Left lung (tissue), 10 donors: Measurements from ENCODE around the gene ARRB2. TPM values are rescaled to one million over a fixed set of nuclear protein-coding genes. Genes with fewer than 3 reads are reported as not detected.

ENCODE experiments used
- ATAC-seq: fragments of 200-7000 bp; cut with Tn5 transposase; one replicate; pipeline ENCODE4 v1.9.1; 2020; ENCODE audit warnings: moderate library complexity
- DNase-seq, 4 donors: peaks; one replicate each; pipeline ENCODE4 v3.0.0-alpha.2; 2013 to 2020
- H3K27ac ChIP-seq, 2 donors: fragments of 200-600 bp; sonication (generic) in 1 of 2; one replicate each; pipeline versions ENCODE4 v1.5.0 to v1.8.0; 2020 to 2021
- H3K27me3 ChIP-seq, 2 donors: fragments of 200-600 bp; sonication (generic) in 1 of 2; one replicate each; pipeline versions ENCODE4 v1.5.0 to v1.8.0; 2020 to 2021
- H3K36me3 ChIP-seq, 2 donors: fragments of 200-600 bp; sonication (generic) in 1 of 2; one replicate each; pipeline versions ENCODE4 v1.5.0 to v1.8.0; 2020 to 2021
- H3K4me1 ChIP-seq, 2 donors: fragments of 200-600 bp; one replicate each; pipeline ENCODE4 v1.8.0; 2021
- H3K4me3 ChIP-seq, 2 donors: fragments of 200-600 bp; sonication (generic) in 1 of 2; one replicate each; pipeline versions ENCODE4 v1.5.0 to v1.8.0; 2020 to 2021; ENCODE audit warnings: mild to moderate bottlenecking in 1 of 2
- H3K9me3 ChIP-seq, 2 donors: fragments of 200-600 bp; sonication (generic) in 1 of 2; one replicate each; pipeline versions ENCODE4 v1.5.0 to v1.8.0; 2020 to 2021
- CTCF ChIP-seq, 2 donors: fragments of 200-600 bp; sonication (generic) in 1 of 2; IDR thresholded peaks; one replicate each; pipeline versions ENCODE4 v1.5.0 to v1.8.0; 2021; ENCODE audit warnings: antibody characterized with exemption in 2 of 2
- intact Hi-C, 2 donors: fragments of 100-400 bp; cut with DNase I; formaldehyde crosslinking; loops; one replicate each; pipeline versions ENCODE4 v1.11.2 to v1.14.2; 2022
- polyA plus RNA-seq, 6 donors: library from polyadenylated mRNA; unstranded; fragments of 120-200 nt; gene quantifications; one replicate each; pipeline ENCODE4 v1.2.1, GENCODE V29; 2013; ENCODE audit not compliant: insufficient read length in 6 of 6
- total RNA-seq, 2 donors: library from RNA; stranded (reverse); fragmentation: NEBNext Ultra II Directional; extraction: Animal tissue kit (Norgen Biotek cat#: 25700); gene quantifications; one replicate each; pipeline ENCODE4 v1.2.1, GENCODE V29; 2021
- donor health status: DM: no; HTN: yes; CAD: no.
- donor health status: DM: no; HTN: no; CAD: no.

The ARRB2 gene
- total and polyA plus RNA-seq, 8 donors = 41.3 to 240 (median 48.9) TPM

GRCh38 chr17:4666296-4666695 is 44.1 kb upstream of the ARRB2 start:
- H3K27ac ChIP-seq = no peak overlapping the region
- H3K27me3 ChIP-seq = peaks cover 0 to 19% of the 10 kb centered on the region in 2 donors
- DNase-seq (no peak), ATAC-seq (no peak)
- no peaks in the 10 kb centered on the region for H3K9me3 ChIP-seq
- intact Hi-C loops = no loop called here
- no peak overlapping the region for H3K4me3 ChIP-seq
- TF ChIP-seq CTCF (IDR thresholded peaks at IDR 0.05) = no peak
- no peaks in the 10 kb centered on the region for H3K4me1 ChIP-seq
- peaks cover 0 to 6% of the 10 kb centered on the region in 2 donors for H3K36me3 ChIP-seq

GRCh38 chr17:4667166-4667565 is 43.3 kb upstream of the ARRB2 start:
- Histone ChIP-seq H3K36me3 (peaks cover 0 to 15% of the 10 kb centered on the region in 2 donors), H3K4me1 (no peaks in the 10 kb centered on the region), H3K4me3 (no peak overlapping the region), H3K27me3 (peaks cover 0 to 19% of the 10 kb centered on the region in 2 donors), H3K9me3 (no peaks in the 10 kb centered on the region), H3K27ac (no peak overlapping the region)
- no peak for ATAC-seq
- DNase-seq = no peak
- intact Hi-C loops = no loop called here
- no peak for TF ChIP-seq CTCF (IDR thresholded peaks at IDR 0.05)

- Histone ChIP-seq H3K9me3 (no peaks in the 10 kb centered on the region), H3K27ac (no peak overlapping the region), H3K4me3 (no peak overlapping the region), H3K27me3 (no peaks in the 10 kb centered on the region), H3K4me1 (no peaks in the 10 kb centered on the region), H3K36me3 (peaks cover 0 to 65% of the 10 kb centered on the region in 2 donors)
- DNase-seq = no peak
- intact Hi-C loops = no loop called here
- ATAC-seq = no peak
- TF ChIP-seq CTCF (IDR thresholded peaks at IDR 0.05) = no peak
Measured at GRCh38 chr17:4672055-4672630, 38.3 kb upstream of the ARRB2 start.

- Histone ChIP-seq H3K9me3 (no peaks in the 10 kb centered on the region), H3K36me3 (peaks cover 0 to 71% of the 10 kb centered on the region in 2 donors), H3K4me1 (no peaks in the 10 kb centered on the region), H3K27me3 (no peaks in the 10 kb centered on the region), H3K27ac (no peak overlapping the region), H3K4me3 (no peak overlapping the region)
- no peak for TF ChIP-seq CTCF (IDR thresholded peaks at IDR 0.05)
- intact Hi-C loops = no loop called here
- peak in 1 of 4 donors; percentile 68 for DNase-seq
- no peak for ATAC-seq
Measured at GRCh38 chr17:4672751-4673150, 37.7 kb upstream of the ARRB2 start.

- ATAC-seq (no peak), DNase-seq (peak in 1 of 4 donors; percentile 47)
- Histone ChIP-seq H3K27me3 (no peaks in the 10 kb centered on the region), H3K9me3 (no peaks in the 10 kb centered on the region), H3K27ac (no peak overlapping the region), H3K36me3 (peaks cover 0 to 75% of the 10 kb centered on the region in 2 donors), H3K4me1 (peaks cover under 1 to 2% of the 10 kb centered on the region in 2 donors), H3K4me3 (no peak overlapping the region)
- no peak for TF ChIP-seq CTCF (IDR thresholded peaks at IDR 0.05)
- intact Hi-C loops = no loop called here
Measured at GRCh38 chr17:4673169-4673568, 37.3 kb upstream of the ARRB2 start.
